Stomach smooth muscle (tissue), 2 donors: Measurements from ENCODE around the gene SMIM5.
"Not testable (repeated sequence)": the region's sequence is repeated elsewhere in the genome, so short reads cannot be mapped to it uniquely, and the experiment has no call there.

ENCODE experiments used
- H3K27ac ChIP-seq: one replicate; pipeline ENCODE4 v1.7.0; 2013; ENCODE audit warnings: mild to moderate bottlenecking, low read length, inconsistent platforms
- H3K27me3 ChIP-seq, 2 donors: one replicate each; pipeline ENCODE4 v1.7.0; 2013; ENCODE audit warnings: low read length in 2 of 2; ENCODE audit not compliant: insufficient read depth in 2 of 2, control insufficient read depth in 1 of 2
- H3K36me3 ChIP-seq, 2 donors: one replicate each; pipeline ENCODE4 v1.7.0; 2013; ENCODE audit warnings: low read length in 2 of 2; ENCODE audit not compliant: control insufficient read depth in 2 of 2, insufficient read depth in 2 of 2
- H3K4me1 ChIP-seq: one replicate; pipeline ENCODE4 v1.7.0; 2013; ENCODE audit warnings: low read length; ENCODE audit not compliant: control insufficient read depth, insufficient read depth
- H3K4me3 ChIP-seq, 2 donors: one replicate each; pipeline ENCODE4 v1.7.0; 2013; ENCODE audit warnings: low read length in 2 of 2
- H3K9ac ChIP-seq, 2 donors: one replicate each; pipeline ENCODE4 v1.7.0; 2013; ENCODE audit warnings: low read length in 2 of 2, mild to moderate bottlenecking in 1 of 2
- H3K9me3 ChIP-seq, 2 donors: one replicate each; pipeline ENCODE4 v1.7.0; 2013; ENCODE audit warnings: low read length in 2 of 2; ENCODE audit not compliant: control insufficient read depth in 2 of 2
- donor health status: healthy.
- donor health status: Pancreatic carcinoma.

The SMIM5 gene

GRCh38 chr17:75634754-75635609 lies 1.7 kb downstream of the SMIM5 start:
- no peaks in the 10 kb centered on the region for H3K9me3 ChIP-seq
- no peak overlapping the region for H3K4me3 ChIP-seq
- H3K27me3 ChIP-seq, result no peaks in the 10 kb centered on the region
- H3K9ac ChIP-seq, result peak overlapping the region in 1 of 2 donors; percentile 5
- H3K27ac ChIP-seq, result no peak overlapping the region
- H3K4me1 ChIP-seq, result peaks cover 25% of the 10 kb centered on the region
- H3K36me3 ChIP-seq, result peaks cover 0 to 2% of the 10 kb centered on the region in 2 donors

- Histone ChIP-seq H3K36me3 (peaks cover 0 to 4% of the 10 kb centered on the region in 2 donors), H3K27ac (no peak overlapping the region), H3K9me3 (no peaks in the 10 kb centered on the region), H3K27me3 (no peaks in the 10 kb centered on the region), H3K4me1 (peaks cover 25% of the 10 kb centered on the region), H3K9ac (no peak overlapping the region), H3K4me3 (no peak overlapping the region)
These were observed 2.5 kb downstream of the SMIM5 start for GRCh38 chr17:75635610-75636202.

GRCh38 chr17:75636381-75637142 lies 3.3 kb downstream of the SMIM5 start:
- no peaks in the 10 kb centered on the region for H3K27me3 ChIP-seq
- H3K36me3 ChIP-seq, result peaks cover 0 to 10% of the 10 kb centered on the region in 2 donors
- peaks cover 28% of the 10 kb centered on the region for H3K4me1 ChIP-seq
- no peak overlapping the region for H3K4me3 ChIP-seq
- no peaks in the 10 kb centered on the region for H3K9me3 ChIP-seq
- H3K9ac ChIP-seq, result no peak overlapping the region
- H3K27ac ChIP-seq, result no peak overlapping the region

GRCh38 chr17:75637143-75637538 lies 3.9 kb downstream of the SMIM5 start:
- H3K4me1 ChIP-seq, result peaks cover 28% of the 10 kb centered on the region
- H3K9ac ChIP-seq, result no peak overlapping the region

GRCh38 chr17:75637551-75637950 lies 4.3 kb downstream of the SMIM5 start:
- no peaks in the 10 kb centered on the region for H3K27me3 ChIP-seq
- H3K9ac ChIP-seq, result no peak overlapping the region
- peaks cover 0 to 11% of the 10 kb centered on the region in 2 donors for H3K36me3 ChIP-seq
- no peak overlapping the region for H3K4me3 ChIP-seq
- H3K9me3 ChIP-seq, result no peaks in the 10 kb centered on the region
- peaks cover 26% of the 10 kb centered on the region for H3K4me1 ChIP-seq
- H3K27ac ChIP-seq, result no peak overlapping the region

More at GRCh38 chr17:75637143-75637538, 3.9 kb downstream of the SMIM5 start:
- no peaks in the 10 kb centered on the region for H3K27me3 ChIP-seq
- H3K27ac ChIP-seq, result no peak overlapping the region
- no peaks in the 10 kb centered on the region for H3K9me3 ChIP-seq
- peaks cover 0 to 11% of the 10 kb centered on the region in 2 donors for H3K36me3 ChIP-seq
- no peak overlapping the region for H3K4me3 ChIP-seq

- not testable (repeated sequence) for H3K9me3 ChIP-seq, H3K27me3 ChIP-seq, H3K4me3 ChIP-seq, H3K9ac ChIP-seq, H3K27ac ChIP-seq
- Histone ChIP-seq H3K36me3 (peaks cover 0 to 11% of the 10 kb centered on the region in 2 donors), H3K4me1 (peaks cover 22% of the 10 kb centered on the region)
These were observed 4.8 kb downstream of the SMIM5 start for GRCh38 chr17:75638039-75638438.

GRCh38 chr17:75638893-75639292 lies 5.7 kb downstream of the SMIM5 start:
- Histone ChIP-seq H3K4me1 (peaks cover 14% of the 10 kb centered on the region), H3K4me3 (no peak overlapping the region), H3K9me3 (no peaks in the 10 kb centered on the region)

GRCh38 chr17:75639327-75639726 lies 6.1 kb downstream of the SMIM5 start:
- Histone ChIP-seq H3K27ac (no peak overlapping the region), H3K4me3 (no peak overlapping the region), H3K9ac (no peak overlapping the region), H3K4me1 (peaks cover 9% of the 10 kb centered on the region), H3K36me3 (peaks cover 0 to 11% of the 10 kb centered on the region in 2 donors), H3K27me3 (no peaks in the 10 kb centered on the region), H3K9me3 (no peaks in the 10 kb centered on the region)

More at GRCh38 chr17:75638893-75639292, 5.7 kb downstream of the SMIM5 start:
- H3K9ac ChIP-seq, result no peak overlapping the region
- no peak overlapping the region for H3K27ac ChIP-seq
- no peaks in the 10 kb centered on the region for H3K27me3 ChIP-seq
- H3K36me3 ChIP-seq, result peaks cover 0 to 11% of the 10 kb centered on the region in 2 donors

- no peak overlapping the region for H3K9ac ChIP-seq
- H3K9me3 ChIP-seq, result no peaks in the 10 kb centered on the region
- H3K4me3 ChIP-seq, result no peak overlapping the region
- peaks cover 0 to 11% of the 10 kb centered on the region in 2 donors for H3K36me3 ChIP-seq
- H3K27ac ChIP-seq, result no peak overlapping the region
- peaks cover 5% of the 10 kb centered on the region for H3K4me1 ChIP-seq
- no peaks in the 10 kb centered on the region for H3K27me3 ChIP-seq
These were observed 6.7 kb downstream of the SMIM5 start for GRCh38 chr17:75639771-75640555.

GRCh38 chr17:75640556-75641119 lies 7.4 kb downstream of the SMIM5 start:
- H3K4me1 ChIP-seq, result peaks cover 5% of the 10 kb centered on the region
- H3K4me3 ChIP-seq, result no peak overlapping the region
- no peaks in the 10 kb centered on the region for H3K9me3 ChIP-seq
- H3K9ac ChIP-seq, result no peak overlapping the region
- H3K36me3 ChIP-seq, result peaks cover 0 to 11% of the 10 kb centered on the region in 2 donors
- H3K27me3 ChIP-seq, result no peaks in the 10 kb centered on the region
- H3K27ac ChIP-seq, result no peak overlapping the region
